IMR-90 (cell line): ENCODE results near the gene RASGRF1. TPM values are rescaled to one million over a fixed set of nuclear protein-coding genes. Genes with fewer than 3 reads are reported as not detected.

ENCODE experiments used
- ATAC-seq: fragments of 200-7000 bp; cut with Tn5 transposase; 2 replicates; pipeline ENCODE4 v1.9.1; 2020; ENCODE audit warnings: low read depth, mild to moderate bottlenecking, moderate library complexity
- BruUV-seq: library from RNA; stranded (reverse); fragments of 400-500 nt; replicated peaks from 2 replicates; lab custom pipeline; 2021; lab: Mats Ljungman, UMichigan
- CTCF ChIA-PET: fragments of 300-600 bp; formaldehyde crosslinking; extraction: SDS; loops from one replicate; lab custom pipeline; 2021; ENCODE audit warnings: antibody characterized with exemption; lab: Yijun Ruan, JAX
- POLR2A ChIA-PET: fragments of 300-600 bp; sonication (Branson Sonifier 250); formaldehyde crosslinking; loops from one replicate; lab custom pipeline; 2022; ENCODE audit warnings: antibody characterized with exemption; ENCODE audit not compliant: unreplicated experiment; lab: Charles Lee
- DNase-seq: peaks from one replicate; pipeline ENCODE4 v3.0.0; 2013
- H2AFZ ChIP-seq: replicated peaks from 2 replicates; pipeline ENCODE3; 2013; ENCODE audit warnings: low read length, mild to moderate bottlenecking; ENCODE audit not compliant: poor library complexity
- H2AK5ac ChIP-seq: 2 replicates; pipeline ENCODE4 v1.6.1; 2013; ENCODE audit warnings: low read depth, low read length, inconsistent platforms
- H2AK9ac ChIP-seq: replicated peaks from 2 replicates; pipeline ENCODE3; 2013; ENCODE audit warnings: mild to moderate bottlenecking, low read depth, low read length, moderate library complexity; ENCODE audit not compliant: poor library complexity
- H2BK120ac ChIP-seq: 2 replicates; pipeline ENCODE4 v1.6.1; 2013; ENCODE audit warnings: low read depth, low read length, inconsistent platforms
- H2BK15ac ChIP-seq: 3 replicates; pipeline ENCODE4 v1.6.1; 2013; ENCODE audit warnings: low read depth, low read length, inconsistent platforms
- H2BK20ac ChIP-seq: 2 replicates; pipeline ENCODE4 v1.6.1; 2013; ENCODE audit warnings: low read depth, mild to moderate bottlenecking, inconsistent platforms, low read length, moderate library complexity
- H2BK5ac ChIP-seq: 2 replicates; pipeline ENCODE4 v1.6.1; 2013; ENCODE audit warnings: mild to moderate bottlenecking, low read depth, low read length, inconsistent platforms; ENCODE audit not compliant: poor library complexity, severe bottlenecking
- H3K14ac ChIP-seq: replicated peaks from 2 replicates; pipeline ENCODE4 v1.6.1; 2013; ENCODE audit warnings: low read depth, low read length, inconsistent platforms
- H3K18ac ChIP-seq: 2 replicates; pipeline ENCODE4 v1.6.1; 2013; ENCODE audit warnings: low read depth, low read length, control low read depth
- H3K23ac ChIP-seq: 2 replicates; pipeline ENCODE4 v1.6.1; 2013; ENCODE audit warnings: low read depth, low read length, inconsistent platforms
- H3K27ac ChIP-seq: 2 replicates; pipeline ENCODE4 v1.5.1; 2013; ENCODE audit warnings: mild to moderate bottlenecking, control low read depth, low read length; ENCODE audit not compliant: insufficient read depth
- H3K27me3 ChIP-seq: 2 replicates; pipeline ENCODE4 v1.6.1; 2013; ENCODE audit warnings: low read length; ENCODE audit not compliant: control insufficient read depth, insufficient read depth
- H3K36me3 ChIP-seq: 2 replicates; pipeline ENCODE4 v1.6.1; 2013; ENCODE audit warnings: low read length, mixed read lengths; ENCODE audit not compliant: control insufficient read depth, insufficient read depth
- H3K4ac ChIP-seq: 2 replicates; pipeline ENCODE4 v1.6.1; 2013; ENCODE audit warnings: low read depth, low read length, inconsistent platforms
- H3K4me1 ChIP-seq: 2 replicates; pipeline ENCODE4 v1.6.1; 2013; ENCODE audit warnings: low read length, mixed read lengths; ENCODE audit not compliant: control insufficient read depth, insufficient read depth
- H3K4me2 ChIP-seq: 2 replicates; pipeline ENCODE4 v1.6.1; 2013; ENCODE audit warnings: low read depth, mild to moderate bottlenecking, control low read depth, low read length, moderate library complexity
- H3K4me3 ChIP-seq: 2 replicates; pipeline ENCODE4 v1.5.1; 2013; ENCODE audit warnings: low read depth, mild to moderate bottlenecking, control low read depth, low read length, moderate library complexity; ENCODE audit not compliant: insufficient read depth
- H3K56ac ChIP-seq: 2 replicates; pipeline ENCODE4 v1.6.1; 2013; ENCODE audit warnings: low read length, inconsistent platforms; ENCODE audit not compliant: insufficient read depth; ENCODE audit errors: extremely low read depth
- H3K79me1 ChIP-seq, 2 experiments: 2 replicates each; pipeline ENCODE4 v1.6.1; 2013; ENCODE audit warnings: low read length in 2 of 2, inconsistent platforms in 1 of 2, low read depth in 1 of 2
- H3K9ac ChIP-seq: 2 replicates; pipeline ENCODE4 v1.6.1; 2013; ENCODE audit warnings: low read depth, low read length, control low read depth
- H3K9me1 ChIP-seq: 2 replicates; pipeline ENCODE4 v1.6.1; 2013; ENCODE audit warnings: low read length, inconsistent platforms; ENCODE audit not compliant: insufficient read depth
- H3K9me3 ChIP-seq: 2 replicates; pipeline ENCODE4 v1.6.1; 2013; ENCODE audit warnings: low read length; ENCODE audit not compliant: control insufficient read depth, insufficient read depth
- H4K20me1 ChIP-seq: 2 replicates; pipeline ENCODE4 v1.6.1; 2013; ENCODE audit warnings: low read length, inconsistent platforms; ENCODE audit not compliant: insufficient read depth
- H4K5ac ChIP-seq: 2 replicates; pipeline ENCODE4 v1.6.1; 2013; ENCODE audit warnings: mild to moderate bottlenecking, low read depth, low read length, control low read depth
- H4K8ac ChIP-seq, 2 experiments: 2 replicates each; pipeline ENCODE4 v1.6.1; 2013; ENCODE audit warnings: low read depth in 2 of 2, low read length in 2 of 2, control low read depth in 1 of 2, inconsistent platforms in 1 of 2
- H4K91ac ChIP-seq: 2 replicates; pipeline ENCODE4 v1.6.1; 2013; ENCODE audit warnings: low read depth, low read length, inconsistent platforms; ENCODE audit not compliant: insufficient read depth
- BHLHE40 ChIP-seq: fragments of 150-350 bp; IDR thresholded peaks from 2 replicates; pipeline ENCODE4 v1.6.1; 2016; ENCODE audit warnings: mild to moderate bottlenecking, low read depth, low read length
- CEBPB ChIP-seq: IDR thresholded peaks from 2 replicates; pipeline ENCODE4 v1.6.1; 2012; ENCODE audit warnings: low read depth, low read length, improper control_type of control experiment
- CHD1 ChIP-seq: IDR thresholded peaks from 2 replicates; pipeline ENCODE4 v1.6.1; 2012; ENCODE audit warnings: low read depth, low read length, improper control_type of control experiment
- CTCF ChIP-seq: conservative IDR thresholded peaks from 2 replicates; pipeline ENCODE4 v1.5.1; 2012; ENCODE audit warnings: mild to moderate bottlenecking, low read depth, low read length, improper control_type of control experiment
- FOS ChIP-seq: fragments of 150-350 bp; IDR thresholded peaks from 2 replicates; pipeline ENCODE4 v1.6.1; 2016; ENCODE audit warnings: low read depth, low read length
- MAZ ChIP-seq: IDR thresholded peaks from 2 replicates; pipeline ENCODE4 v1.6.1; 2012; ENCODE audit warnings: low read depth, mild to moderate bottlenecking, low read length, improper control_type of control experiment, moderate library complexity, borderline replicate concordance
- MXI1 ChIP-seq: IDR thresholded peaks from 2 replicates; pipeline ENCODE4 v1.6.1; 2012; ENCODE audit warnings: low read depth, mild to moderate bottlenecking, low read length, moderate library complexity, borderline replicate concordance
- POLR2A ChIP-seq: IDR thresholded peaks from 2 replicates; pipeline ENCODE4 v1.6.1; 2012; ENCODE audit warnings: mild to moderate bottlenecking, low read depth, low read length
- RFX5 ChIP-seq: IDR thresholded peaks from 2 replicates; pipeline ENCODE4 v1.8.0; 2012; ENCODE audit warnings: low read depth, mild to moderate bottlenecking, low read length, moderate library complexity
- SMC3 ChIP-seq: fragments of 150-350 bp; IDR thresholded peaks from 2 replicates; pipeline ENCODE4 v1.6.1; 2016; ENCODE audit warnings: low read depth, mild to moderate bottlenecking, antibody characterized with exemption, low read length, moderate library complexity
- USF2 ChIP-seq: fragments of 150-350 bp; IDR thresholded peaks from 2 replicates; pipeline ENCODE4 v1.6.1; 2017; ENCODE audit warnings: mild to moderate bottlenecking, antibody characterized with exemption, low read length, low read depth
- WGBS, 2 experiments: methylation state at CpG; one replicate each; pipeline versions ENCODE4 v1.1.5 to v1.1.7; 2013; ENCODE audit warnings: missing lambda C conversion rate in 2 of 2; ENCODE audit not compliant: insufficient read length in 1 of 2; ENCODE audit errors: extremely low coverage in 2 of 2; 5-methylcytosine and 5-hydroxymethylcytosine counted together
- dilution Hi-C: fragments of 300-500 bp; cut with HindIII; formaldehyde crosslinking; loops from one replicate; pipeline ENCODE4 v1.14.3; 2018; ENCODE audit warnings: low sequenced_read_pairs; ENCODE audit not compliant: unreplicated experiment
- in situ Hi-C: fragments of 300-500 bp; cut with MboI; formaldehyde crosslinking; loops from 3 replicates; pipeline ENCODE4 v1.14.3; 2019; ENCODE audit warnings: low sequenced_read_pairs, inconsistent platforms, mixed read lengths
- intact Hi-C: fragments of 100-400 bp; cut with micrococcal nuclease; formaldehyde crosslinking; loops from 2 replicates; pipeline ENCODE4 v1.10.0; 2022
- polyA plus RNA-seq, 3 experiments: library from polyadenylated mRNA; depleted of rRNA; stranded (reverse); fragments of >200 nt; gene quantifications; 2 replicates each; pipeline ENCODE4 v1.2.3, GENCODE V29; 2012; ENCODE audit warnings: low replicate concordance in 1 of 3
- total RNA-seq: library from RNA; depleted of rRNA; stranded (reverse); fragments of >200 nt; gene quantifications from 2 replicates; pipeline ENCODE4 v1.2.3, GENCODE V29; 2012

The RASGRF1 gene
- total and polyA plus RNA-seq, 2 of the 4 experiments (the other 2 are of a cell fraction): under 0.01 to 0.15 TPM

- no peak overlapping the region for H4K5ac ChIP-seq
- no peak overlapping the region for H2AK5ac ChIP-seq
- no peak overlapping the region for H2BK120ac ChIP-seq
- no peak overlapping the region for H3K4ac ChIP-seq
- H3K9ac ChIP-seq: no peak overlapping the region
- H3K56ac ChIP-seq: no peak overlapping the region
- no peak overlapping the region for H3K4me2 ChIP-seq
- H3K27me3 ChIP-seq: peaks cover 2% of the 10 kb centered on the region; the same call in 1 of the 2 replicates
- H4K91ac ChIP-seq: no peak overlapping the region
- H3K4me1 ChIP-seq: no peaks in the 10 kb centered on the region
- no peak overlapping the region for H2AK9ac ChIP-seq
- no peaks in the 10 kb centered on the region for H3K9me3 ChIP-seq
- H4K20me1 ChIP-seq: no peaks in the 10 kb centered on the region
- ChIA-PET POLR2A (no interaction called here), CTCF (no interaction called here)
- no peak overlapping the region for H3K27ac ChIP-seq
- H3K4me3 ChIP-seq: no peak overlapping the region
- H4K8ac ChIP-seq: no peak overlapping the region
- dilution Hi-C loops: no loop called here
- DNase-seq (no peak), ATAC-seq (no peak)
- no peak for TF ChIP-seq CEBPB
- no peak for TF ChIP-seq MXI1
- no peak for TF ChIP-seq FOS
- TF ChIP-seq SMC3: no peak
- no peak for TF ChIP-seq RFX5
- TF ChIP-seq CHD1: no peak
- TF ChIP-seq CTCF: no peak
- TF ChIP-seq BHLHE40: no peak
- TF ChIP-seq MAZ: no peak
- no peak for TF ChIP-seq USF2
- TF ChIP-seq POLR2A: no peak
- BruUV-seq: no TSS peak
- H2AFZ ChIP-seq: no peak overlapping the region
- no peak overlapping the region for H2BK20ac ChIP-seq
- H3K18ac ChIP-seq: no peak overlapping the region
- H2BK15ac ChIP-seq: no peak overlapping the region
- no peak overlapping the region for H3K14ac ChIP-seq
- no peak overlapping the region for H2BK5ac ChIP-seq
- H3K79me1 ChIP-seq: no peaks in the 10 kb centered on the region
- in situ Hi-C loops: loop anchor here (5.0 kb wide), 1 partner anchor 156 kb away; no protein-coding TSS in a partner anchor
- intact Hi-C loops: no loop called here
- no peaks in the 10 kb centered on the region for H3K36me3 ChIP-seq
- WGBS, 2 experiments: no CpG with 5 or more reads among the region's 1 CpG
- no peak overlapping the region for H3K23ac ChIP-seq
- no peaks in the 10 kb centered on the region for H3K9me1 ChIP-seq
These were observed 64.8 kb downstream of the RASGRF1 start for GRCh38 chr15:79025802-79026201.
